Gastroesophageal sphincter (tissue), 4 donors: ENCODE measurements around the gene RPL3. TPM values are rescaled to one million over a fixed set of nuclear protein-coding genes. Genes with fewer than 3 reads are reported as not detected.
A peak's percentile ranks its signal among the peaks of the same experiment; 100 is the strongest.

Source experiments
- ATAC-seq: fragments of 150-250 bp; one replicate; pipeline ENCODE4 v1.9.1; 2016; ENCODE audit warnings: mild to moderate bottlenecking, moderate library complexity
- H3K27ac ChIP-seq, 4 donors: fragments of 200-600 bp; sonication (generic) in 3 of 4; 1 replicate in 3 of 4; 2 replicates in 1 of 4; pipeline ENCODE4 v1.5.1; 2016 to 2019
- H3K27me3 ChIP-seq: fragments of 200-600 bp; sonication (generic); one replicate; pipeline ENCODE4 v1.5.1; 2019
- H3K36me3 ChIP-seq, 2 donors: fragments of 200-600 bp; sonication (generic); one replicate each; pipeline ENCODE4 v1.5.1; 2019; ENCODE audit warnings: control low read depth in 1 of 2
- H3K4me1 ChIP-seq, 3 donors: fragments of 200-600 bp; sonication (generic); 1 replicate in 2 of 3; 2 replicates in 1 of 3; pipeline ENCODE4 v1.5.1; 2016 to 2019; ENCODE audit warnings: control low read depth in 2 of 3
- H3K4me3 ChIP-seq, 2 donors: fragments of 200-600 bp; sonication (generic); one replicate each; pipeline ENCODE4 v1.5.1; 2019; ENCODE audit warnings: mild to moderate bottlenecking in 1 of 2, moderate library complexity in 1 of 2
- H3K9me3 ChIP-seq, 3 donors: fragments of 200-600 bp; sonication (generic); one replicate each; pipeline ENCODE4 v1.5.1; 2017 to 2019; ENCODE audit warnings: control low read depth in 2 of 3
- EP300 ChIP-seq: sonication (generic); formaldehyde crosslinking; IDR thresholded peaks from one replicate; pipeline ENCODE4 v1.6.1; 2017; ENCODE audit warnings: antibody characterized with exemption, mild to moderate bottlenecking
- POLR2A ChIP-seq, 2 donors: fragments of 450-650 bp; IDR thresholded peaks; one replicate each; pipeline ENCODE4 v1.6.1; 2017; ENCODE audit warnings: antibody characterized with exemption in 2 of 2, mild to moderate bottlenecking in 2 of 2, moderate library complexity in 1 of 2
- POLR2AphosphoS5 ChIP-seq: sonication (generic); formaldehyde crosslinking; IDR thresholded peaks from one replicate; pipeline ENCODE4 v1.6.1; 2017; ENCODE audit warnings: antibody characterized with exemption
- WGBS, 2 donors: methylation state at CpG; one replicate each; pipeline ENCODE4 v1.1.5; 2018; ENCODE audit warnings: low coverage in 1 of 2; 5-methylcytosine and 5-hydroxymethylcytosine counted together
- total RNA-seq, 4 donors: library from RNA; depleted of rRNA; stranded (reverse); fragments of >200 nt; gene quantifications; one replicate each; pipeline ENCODE4 v1.1.0, GENCODE V29; 2016
- TF ChIP-seq, protein P1 (sequence below), 4 experiments: fragments of 200-600 bp in 2 of 4; fragments of 450-650 bp in 2 of 4; sonication (generic) in 1 of 4; IDR thresholded peaks; one replicate each; pipeline ENCODE4 v1.5.1; 2017 to 2019; ENCODE audit warnings: antibody characterized with exemption in 4 of 4, mild to moderate bottlenecking in 2 of 4, moderate library complexity in 2 of 4

Gene RPL3
- total RNA-seq, 4 donors from 2014 or later: 1,539 to 2,425 (median 1,793) TPM

GRCh38 chr22:39270280-39270679 is 49.1 kb downstream of the RPL3 start:
- no peaks in the 10 kb centered on the region for H3K36me3 ChIP-seq
- H3K4me3 ChIP-seq: no peak overlapping the region
- H3K4me1 ChIP-seq: no peaks in the 10 kb centered on the region
- ATAC-seq: no peak
- H3K27me3 ChIP-seq: no peaks in the 10 kb centered on the region
- no peak for TF ChIP-seq EP300
- H3K27ac ChIP-seq: no peak overlapping the region
- H3K9me3 ChIP-seq: no peaks in the 10 kb centered on the region
- WGBS, 2 donors: 63 to 100% methylated on average over 3 of the region's 5 CpGs

GRCh38 chr22:39269095-39269790 is 50.2 kb downstream of the RPL3 start:
- H3K4me1 ChIP-seq: no peaks in the 10 kb centered on the region

GRCh38 chr22:39268645-39269044 is 50.8 kb downstream of the RPL3 start:
- H3K4me3 ChIP-seq: no peak overlapping the region
- no peaks in the 10 kb centered on the region for H3K4me1 ChIP-seq
- H3K27ac ChIP-seq: no peak overlapping the region
- no peak for TF ChIP-seq POLR2AphosphoS5
- TF ChIP-seq, protein P1, sequence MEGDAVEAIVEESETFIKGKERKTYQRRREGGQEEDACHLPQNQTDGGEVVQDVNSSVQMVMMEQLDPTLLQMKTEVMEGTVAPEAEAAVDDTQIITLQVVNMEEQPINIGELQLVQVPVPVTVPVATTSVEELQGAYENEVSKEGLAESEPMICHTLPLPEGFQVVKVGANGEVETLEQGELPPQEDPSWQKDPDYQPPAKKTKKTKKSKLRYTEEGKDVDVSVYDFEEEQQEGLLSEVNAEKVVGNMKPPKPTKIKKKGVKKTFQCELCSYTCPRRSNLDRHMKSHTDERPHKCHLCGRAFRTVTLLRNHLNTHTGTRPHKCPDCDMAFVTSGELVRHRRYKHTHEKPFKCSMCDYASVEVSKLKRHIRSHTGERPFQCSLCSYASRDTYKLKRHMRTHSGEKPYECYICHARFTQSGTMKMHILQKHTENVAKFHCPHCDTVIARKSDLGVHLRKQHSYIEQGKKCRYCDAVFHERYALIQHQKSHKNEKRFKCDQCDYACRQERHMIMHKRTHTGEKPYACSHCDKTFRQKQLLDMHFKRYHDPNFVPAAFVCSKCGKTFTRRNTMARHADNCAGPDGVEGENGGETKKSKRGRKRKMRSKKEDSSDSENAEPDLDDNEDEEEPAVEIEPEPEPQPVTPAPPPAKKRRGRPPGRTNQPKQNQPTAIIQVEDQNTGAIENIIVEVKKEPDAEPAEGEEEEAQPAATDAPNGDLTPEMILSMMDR (IDR thresholded peaks at IDR 0.05): no peak
- no peak for TF ChIP-seq EP300
- no peak for TF ChIP-seq POLR2A (IDR thresholded peaks at IDR 0.05)
- no peaks in the 10 kb centered on the region for H3K27me3 ChIP-seq
- H3K36me3 ChIP-seq: no peaks in the 10 kb centered on the region
- H3K9me3 ChIP-seq: no peaks in the 10 kb centered on the region
- WGBS, 2 donors: 70% methylated on average over 2 of the region's 7 CpGs; no CpG with 5 or more reads in 1 of the 2 donors
- no peak for ATAC-seq

More at GRCh38 chr22:39269095-39269790, 50.2 kb downstream of the RPL3 start:
- no peaks in the 10 kb centered on the region for H3K9me3 ChIP-seq
- no peak overlapping the region for H3K4me3 ChIP-seq
- ATAC-seq: no peak
- WGBS, 2 donors: 17 to 83% methylated on average over 1 of the region's 11 CpGs
- TF ChIP-seq POLR2A (IDR thresholded peaks at IDR 0.05) (no peak), POLR2AphosphoS5 (no peak)
- no peak overlapping the region for H3K27ac ChIP-seq
- H3K36me3 ChIP-seq: no peaks in the 10 kb centered on the region
- H3K27me3 ChIP-seq: no peaks in the 10 kb centered on the region

DNA sequence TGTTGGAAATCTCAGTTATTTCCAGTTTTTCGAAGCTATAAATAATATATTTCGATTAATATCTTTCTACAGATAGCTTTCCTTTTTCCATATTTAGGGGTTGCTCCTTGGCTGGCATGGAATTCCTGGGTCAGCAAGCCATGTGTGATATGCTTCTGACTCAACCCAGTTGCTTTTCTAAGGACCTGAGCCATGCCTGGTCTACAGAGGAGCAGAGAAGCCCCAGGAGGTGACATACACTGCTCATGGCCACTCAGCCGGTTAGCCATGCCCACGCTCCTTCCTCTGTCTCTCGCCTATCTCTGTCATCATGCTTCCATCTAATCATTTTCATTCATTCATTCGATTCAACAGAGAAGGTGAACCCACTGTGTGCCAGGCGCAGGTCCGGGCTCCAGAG is 51.4 kb downstream of the RPL3 start:
- no peaks in the 10 kb centered on the region for H3K36me3 ChIP-seq
- no peak overlapping the region for H3K4me3 ChIP-seq
- ATAC-seq: no peak
- no peaks in the 10 kb centered on the region for H3K9me3 ChIP-seq
- H3K27ac ChIP-seq: no peak overlapping the region
- no peaks in the 10 kb centered on the region for H3K4me1 ChIP-seq
- WGBS, 2 donors: 85 to 88% methylated on average over 6 of the region's 8 CpGs
- no peaks in the 10 kb centered on the region for H3K27me3 ChIP-seq
- no peak for TF ChIP-seq EP300
- no peak for TF ChIP-seq POLR2AphosphoS5
- TF ChIP-seq, protein P1 (IDR thresholded peaks at IDR 0.05): no peak
- TF ChIP-seq POLR2A (IDR thresholded peaks at IDR 0.05): no peak

DNA sequence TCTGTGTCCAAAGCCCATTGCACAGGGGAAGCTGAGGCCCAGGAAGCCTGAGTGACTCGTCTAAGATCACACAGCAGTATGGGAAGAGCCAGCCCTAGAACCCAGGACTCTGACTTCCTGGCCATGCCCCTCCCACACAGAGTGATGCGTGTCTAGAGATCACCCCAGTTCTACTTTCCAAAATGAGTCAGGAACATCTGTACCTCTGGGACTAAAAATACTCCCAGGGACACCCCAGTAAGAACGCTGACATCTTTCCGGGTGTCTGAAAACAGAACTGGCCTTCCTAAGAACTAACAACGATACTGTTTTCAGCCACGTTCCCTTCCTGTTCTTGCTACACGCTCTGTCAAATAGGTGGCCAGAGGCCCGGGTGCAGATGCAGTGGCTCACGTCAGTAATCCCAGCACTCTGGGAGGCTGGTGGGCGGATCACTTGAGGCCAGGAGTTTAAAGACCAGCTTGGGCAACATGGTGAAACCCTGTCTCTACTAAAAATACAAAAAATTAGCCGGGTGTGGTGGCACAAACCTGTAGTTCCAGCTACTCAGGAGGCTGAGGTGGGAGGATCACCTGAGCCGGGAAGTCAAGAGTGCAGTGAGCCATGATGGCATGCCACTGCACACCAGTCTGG is 52.9 kb downstream of the RPL3 start:
- Histone ChIP-seq H3K36me3 (no peaks in the 10 kb centered on the region), H3K9me3 (peaks cover 0 to 11% (median 0%) of the 10 kb centered on the region in 3 donors), H3K4me1 (no peaks in the 10 kb centered on the region), H3K27me3 (no peaks in the 10 kb centered on the region), H3K27ac (peak overlapping the region in 1 of 4 donors; percentile 35), H3K4me3 (no peak overlapping the region)
- ATAC-seq: peak; percentile 43
- TF ChIP-seq POLR2AphosphoS5 (no peak), EP300 (no peak), POLR2A (IDR thresholded peaks at IDR 0.05) (no peak)
- TF ChIP-seq, protein P1 (IDR thresholded peaks at IDR 0.05): no peak
- WGBS, 2 donors: 59 to 65% methylated on average over 7 to 8 of the region's 12 CpGs
